Measurements from ENCODE around the gene ACTR1B.

Gene ACTR1B

GRCh38 chr2:97702731-97703470 is 39.1 kb upstream of the ACTR1B start:
- Histone ChIP-seq H3K36me3 (ENCODE audit: control insufficient read depth, insufficient read depth, low read length) (no peaks in the 10 kb centered on the region), H3K27me3 (replicated peaks; ENCODE audit: control insufficient read depth, insufficient read depth, low read length) (no peaks in the 10 kb centered on the region), H3K4me3 (replicated peaks; ENCODE audit: low read depth, low read length) (no peak overlapping the region)
- DNase-seq (ENCODE audit: extremely low read depth, insufficient read length): no peak
- TF ChIP-seq CTCF (IDR thresholded peaks at IDR 0.05; ENCODE audit: insufficient read depth, low read length, poor library complexity, severe bottlenecking): no peak

GRCh38 chr2:97701851-97702465 is 38.1 kb upstream of the ACTR1B start:
- no peaks in the 10 kb centered on the region for H3K36me3 ChIP-seq (ENCODE audit: control insufficient read depth, insufficient read depth, low read length)
- no peak overlapping the region for H3K4me3 ChIP-seq (replicated peaks; ENCODE audit: low read depth, low read length)
- DNase-seq (ENCODE audit: extremely low read depth, insufficient read length): no peak
- H3K27me3 ChIP-seq (replicated peaks; ENCODE audit: control insufficient read depth, insufficient read depth, low read length): no peaks in the 10 kb centered on the region
- no peak for TF ChIP-seq CTCF (IDR thresholded peaks at IDR 0.05; ENCODE audit: insufficient read depth, low read length, poor library complexity, severe bottlenecking)

- no peak for TF ChIP-seq CTCF (IDR thresholded peaks at IDR 0.05; ENCODE audit: insufficient read depth, low read length, poor library complexity, severe bottlenecking)
- no peak overlapping the region for H3K4me3 ChIP-seq (replicated peaks; ENCODE audit: low read depth, low read length)
- no peaks in the 10 kb centered on the region for H3K27me3 ChIP-seq (replicated peaks; ENCODE audit: control insufficient read depth, insufficient read depth, low read length)
- no peak for DNase-seq (ENCODE audit: extremely low read depth, insufficient read length)
- no peaks in the 10 kb centered on the region for H3K36me3 ChIP-seq (ENCODE audit: control insufficient read depth, insufficient read depth, low read length)
Measured at GRCh38 chr2:97701186-97701585, 37.3 kb upstream of the ACTR1B start.

- Histone ChIP-seq H3K36me3 (ENCODE audit: control insufficient read depth, insufficient read depth, low read length) (no peaks in the 10 kb centered on the region), H3K4me3 (replicated peaks; ENCODE audit: low read depth, low read length) (no peak overlapping the region), H3K27me3 (replicated peaks; ENCODE audit: control insufficient read depth, insufficient read depth, low read length) (no peaks in the 10 kb centered on the region)
- DNase-seq (ENCODE audit: extremely low read depth, insufficient read length): no peak
- TF ChIP-seq CTCF (IDR thresholded peaks at IDR 0.05; ENCODE audit: insufficient read depth, low read length, poor library complexity, severe bottlenecking): peak; percentile 75
Measured at GRCh38 chr2:97699765-97700444, 36.1 kb upstream of the ACTR1B start.

- no peak overlapping the region for H3K4me3 ChIP-seq (replicated peaks; ENCODE audit: low read depth, low read length)
- no peaks in the 10 kb centered on the region for H3K27me3 ChIP-seq (replicated peaks; ENCODE audit: control insufficient read depth, insufficient read depth, low read length)
- TF ChIP-seq CTCF (IDR thresholded peaks at IDR 0.05; ENCODE audit: insufficient read depth, low read length, poor library complexity, severe bottlenecking): no peak
- no peaks in the 10 kb centered on the region for H3K36me3 ChIP-seq (ENCODE audit: control insufficient read depth, insufficient read depth, low read length)
- DNase-seq (ENCODE audit: extremely low read depth, insufficient read length): no peak
Measured at GRCh38 chr2:97698530-97698929, 34.7 kb upstream of the ACTR1B start.

All from GM06990 (cell line).